ENCODE measurements around the gene QSOX1. TPM values are rescaled to one million over a fixed set of nuclear protein-coding genes. Genes with fewer than 3 reads are reported as not detected.

QSOX1 gene
- total and polyA plus RNA-seq, 2 of the 4 experiments (the other 2 are of a cell fraction) = 102 to 791 TPM

- 89% methylated on average over 3 of the region's 5 CpGs; no CpG with 5 or more reads in 1 of the 2 experiments for WGBS, 2 experiments (ENCODE audit: extremely low coverage in 2 of 2, insufficient read length in 1 of 2)
- no TSS peak for BruUV-seq (replicated peaks)
- Histone ChIP-seq H4K20me1 (ENCODE audit: insufficient read depth, low read length) (peaks cover 76% of the 10 kb centered on the region), H2BK5ac (ENCODE audit: low read depth, low read length, poor library complexity, severe bottlenecking) (no peak overlapping the region), H4K91ac (ENCODE audit: insufficient read depth, low read depth, low read length) (no peak overlapping the region), H3K27me3 (ENCODE audit: control insufficient read depth, insufficient read depth, low read length) (no peaks in the 10 kb centered on the region), H4K8ac (ENCODE audit: low read depth in 2 of 2, low read length in 2 of 2) (no peak overlapping the region), H3K79me1 (ENCODE audit: low read depth in 1 of 2, low read length in 2 of 2) (peaks cover 0 to 13% of the 10 kb centered on the region in 2 experiments; a peak in 1 of 4 replicates), H4K5ac (ENCODE audit: low read depth, low read length) (no peak overlapping the region), H3K4me2 (ENCODE audit: low read depth, low read length) (no peak overlapping the region), H3K9me1 (ENCODE audit: insufficient read depth, low read length) (peaks cover 13% of the 10 kb centered on the region), H3K14ac (replicated peaks; ENCODE audit: low read depth, low read length) (no peak overlapping the region), H2AK5ac (ENCODE audit: low read depth, low read length) (no peak overlapping the region), H3K27ac (ENCODE audit: insufficient read depth, low read length) (no peak overlapping the region), H3K4me1 (ENCODE audit: control insufficient read depth, insufficient read depth, low read length) (no peaks in the 10 kb centered on the region; the same call in 1 of the 2 replicates), H3K18ac (ENCODE audit: low read depth, low read length) (no peak overlapping the region), H3K23ac (ENCODE audit: low read depth, low read length) (no peak overlapping the region), H2BK15ac (ENCODE audit: low read depth, low read length) (no peak overlapping the region), H3K9me3 (ENCODE audit: control insufficient read depth, insufficient read depth, low read length) (no peaks in the 10 kb centered on the region), H2BK120ac (ENCODE audit: low read depth, low read length) (no peak overlapping the region), H2BK20ac (ENCODE audit: low read depth, low read length) (no peak overlapping the region), H3K4ac (ENCODE audit: low read depth, low read length) (no peak overlapping the region), H3K56ac (ENCODE audit: extremely low read depth, insufficient read depth, low read length) (no peak overlapping the region), H2AK9ac (replicated peaks; ENCODE audit: low read depth, low read length, poor library complexity) (no peak overlapping the region), H3K9ac (ENCODE audit: low read depth, low read length) (no peak overlapping the region), H2AFZ (replicated peaks; ENCODE audit: low read length, poor library complexity) (no peak overlapping the region), H3K36me3 (ENCODE audit: control insufficient read depth, insufficient read depth, low read length) (peaks cover 84% of the 10 kb centered on the region), H3K4me3 (ENCODE audit: insufficient read depth, low read depth, low read length) (no peak overlapping the region)
- CTCF ChIA-PET = no interaction called here
- intact Hi-C loops (cut with micrococcal nuclease) = no loop called here
- TF ChIP-seq CEBPB (IDR thresholded peaks at IDR 0.05; ENCODE audit: low read depth, low read length) (no peak), CHD1 (IDR thresholded peaks at IDR 0.05; ENCODE audit: low read depth, low read length) (no peak), MAZ (IDR thresholded peaks at IDR 0.05; ENCODE audit: borderline replicate concordance, low read depth, low read length) (no peak), RCOR1 (IDR thresholded peaks at IDR 0.05; ENCODE audit: insufficient replicate concordance, low read length) (no peak), MAFK (IDR thresholded peaks at IDR 0.05; ENCODE audit: low read depth, low read length) (no peak), RAD21 (IDR thresholded peaks at IDR 0.05; ENCODE audit: low read length) (no peak), NFE2L2 (IDR thresholded peaks at IDR 0.05; ENCODE audit: low read depth, low read length) (no peak), RFX5 (IDR thresholded peaks at IDR 0.05; ENCODE audit: low read depth, low read length) (no peak), FOS (IDR thresholded peaks at IDR 0.05; ENCODE audit: low read depth, low read length) (no peak), MXI1 (IDR thresholded peaks at IDR 0.05; ENCODE audit: borderline replicate concordance, low read depth, low read length) (no peak), SMC3 (IDR thresholded peaks at IDR 0.05; ENCODE audit: low read depth, low read length) (no peak), ELK1 (IDR thresholded peaks at IDR 0.05; ENCODE audit: borderline replicate concordance, low read depth, low read length) (no peak), BHLHE40 (IDR thresholded peaks at IDR 0.05; ENCODE audit: low read depth, low read length) (no peak)
- TF ChIP-seq, protein P1, sequence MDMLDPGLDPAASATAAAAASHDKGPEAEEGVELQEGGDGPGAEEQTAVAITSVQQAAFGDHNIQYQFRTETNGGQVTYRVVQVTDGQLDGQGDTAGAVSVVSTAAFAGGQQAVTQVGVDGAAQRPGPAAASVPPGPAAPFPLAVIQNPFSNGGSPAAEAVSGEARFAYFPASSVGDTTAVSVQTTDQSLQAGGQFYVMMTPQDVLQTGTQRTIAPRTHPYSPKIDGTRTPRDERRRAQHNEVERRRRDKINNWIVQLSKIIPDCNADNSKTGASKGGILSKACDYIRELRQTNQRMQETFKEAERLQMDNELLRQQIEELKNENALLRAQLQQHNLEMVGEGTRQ (IDR thresholded peaks at IDR 0.05; ENCODE audit: low read depth, low read length) = no peak
- TF ChIP-seq, protein P2, sequence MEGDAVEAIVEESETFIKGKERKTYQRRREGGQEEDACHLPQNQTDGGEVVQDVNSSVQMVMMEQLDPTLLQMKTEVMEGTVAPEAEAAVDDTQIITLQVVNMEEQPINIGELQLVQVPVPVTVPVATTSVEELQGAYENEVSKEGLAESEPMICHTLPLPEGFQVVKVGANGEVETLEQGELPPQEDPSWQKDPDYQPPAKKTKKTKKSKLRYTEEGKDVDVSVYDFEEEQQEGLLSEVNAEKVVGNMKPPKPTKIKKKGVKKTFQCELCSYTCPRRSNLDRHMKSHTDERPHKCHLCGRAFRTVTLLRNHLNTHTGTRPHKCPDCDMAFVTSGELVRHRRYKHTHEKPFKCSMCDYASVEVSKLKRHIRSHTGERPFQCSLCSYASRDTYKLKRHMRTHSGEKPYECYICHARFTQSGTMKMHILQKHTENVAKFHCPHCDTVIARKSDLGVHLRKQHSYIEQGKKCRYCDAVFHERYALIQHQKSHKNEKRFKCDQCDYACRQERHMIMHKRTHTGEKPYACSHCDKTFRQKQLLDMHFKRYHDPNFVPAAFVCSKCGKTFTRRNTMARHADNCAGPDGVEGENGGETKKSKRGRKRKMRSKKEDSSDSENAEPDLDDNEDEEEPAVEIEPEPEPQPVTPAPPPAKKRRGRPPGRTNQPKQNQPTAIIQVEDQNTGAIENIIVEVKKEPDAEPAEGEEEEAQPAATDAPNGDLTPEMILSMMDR (conservative IDR thresholded peaks at IDR 0.05; ENCODE audit: low read depth, low read length) = no peak
- POLR2A ChIA-PET (ENCODE audit: unreplicated experiment) = no interaction called here
- ATAC-seq (ENCODE audit: low read depth) (no peak), DNase-seq (no peak)
- in situ Hi-C loops (cut with MboI; ENCODE audit: low sequenced_read_pairs) = no loop called here
- dilution Hi-C loops (cut with HindIII; ENCODE audit: low sequenced_read_pairs, unreplicated experiment) = no loop called here
Observed at GRCh38 chr1:180198611-180199010, 43.9 kb downstream of the QSOX1 start.
